HepG2 (cell line): ENCODE data around the gene STOML1. TPM values are rescaled to one million over a fixed set of nuclear protein-coding genes. Genes with fewer than 3 reads are reported as not detected.

Experiments used
- CTCF ChIP-seq: sonication (generic); formaldehyde crosslinking; IDR thresholded peaks from 2 replicates; pipeline ENCODE4 v1.5.0; 2020; ENCODE audit warnings: mild to moderate bottlenecking, missing genetic modification reagents, moderate library complexity
- DNMT1 ChIP-seq: sonication (generic); formaldehyde crosslinking; IDR thresholded peaks from 2 replicates; pipeline ENCODE4 v1.5.1; 2020; ENCODE audit warnings: mild to moderate bottlenecking, missing genetic modification reagents
- E2F5 ChIP-seq: sonication (generic); formaldehyde crosslinking; conservative IDR thresholded peaks from 2 replicates; pipeline ENCODE4 v1.4.0; 2020; ENCODE audit warnings: missing genetic modification reagents
- HNF1B ChIP-seq: sonication (generic); formaldehyde crosslinking; IDR thresholded peaks from 2 replicates; pipeline ENCODE4 v1.5.1; 2020; ENCODE audit warnings: mild to moderate bottlenecking, moderate library complexity, missing genetic modification reagents
- KMT2A ChIP-seq: sonication (generic); formaldehyde crosslinking; IDR thresholded peaks from 2 replicates; pipeline ENCODE4 v1.4.0; 2020; ENCODE audit warnings: missing genetic modification reagents
- NR0B2 ChIP-seq: sonication (generic); formaldehyde crosslinking; IDR thresholded peaks from 2 replicates; pipeline ENCODE4 v1.4.0; 2020; ENCODE audit warnings: mild to moderate bottlenecking, missing genetic modification reagents
- PCBP2 ChIP-seq: fragments of 200-400 bp; formaldehyde crosslinking; optimal IDR thresholded peaks from 2 replicates; pipeline ENCODE3; 2018; ENCODE audit warnings: low read length, low read depth; ENCODE audit not compliant: poor library complexity, severe bottlenecking
- POLR2A ChIP-seq, 2 experiments: IDR thresholded peaks; 2 replicates each; pipeline ENCODE4 v1.6.1; 2011; ENCODE audit warnings: low read depth in 2 of 2, low read length in 2 of 2, mild to moderate bottlenecking in 1 of 2, moderate library complexity in 1 of 2; ENCODE audit not compliant: insufficient read depth in 1 of 2
- POLR2AphosphoS5 ChIP-seq: IDR thresholded peaks from 2 replicates; pipeline ENCODE4 v1.6.1; 2012; ENCODE audit warnings: low read depth, low read length
- ZBTB43 ChIP-seq: sonication (generic); formaldehyde crosslinking; conservative IDR thresholded peaks from 2 replicates; pipeline ENCODE4 v1.4.0; 2020; ENCODE audit warnings: missing genetic modification reagents
- ZNF264 ChIP-seq: sonication (generic); formaldehyde crosslinking; IDR thresholded peaks from 2 replicates; pipeline ENCODE4 v1.4.0; 2020; ENCODE audit warnings: missing genetic modification reagents
- ZNF318 ChIP-seq: sonication (generic); formaldehyde crosslinking; IDR thresholded peaks from 2 replicates; pipeline ENCODE4 v1.4.0; 2020; ENCODE audit warnings: mild to moderate bottlenecking, missing genetic modification reagents
- ZNF343 ChIP-seq: sonication (generic); formaldehyde crosslinking; IDR thresholded peaks from 2 replicates; pipeline ENCODE4 v1.4.0; 2020; ENCODE audit warnings: mild to moderate bottlenecking, missing genetic modification reagents
- ZNF75D ChIP-seq: sonication (generic); formaldehyde crosslinking; IDR thresholded peaks from 2 replicates; pipeline ENCODE4 v1.8.1; 2023; ENCODE audit warnings: missing genetic modification reagents, mild to moderate bottlenecking, borderline replicate concordance
- ZNF773 ChIP-seq: sonication (generic); formaldehyde crosslinking; IDR thresholded peaks from 2 replicates; pipeline ENCODE4 v1.4.0; 2020; ENCODE audit warnings: missing genetic modification reagents, borderline replicate concordance
- polyA plus RNA-seq, 8 experiments: library from polyadenylated mRNA; depleted of rRNA in 3 of 8; stranded (reverse) in 7 of 8; unstranded in 1 of 8; fragments of >200 nt; fragmentation: Illumina TruSeq in 4 of 8; extraction: Trizol in 4 of 8; gene quantifications; 2 replicates each; pipeline versions ENCODE4 v1.2.1 to v1.2.3, GENCODE V29; 2011 to 2016; ENCODE audit warnings: low read depth in 4 of 8, missing spikeins in 1 of 8, mixed read lengths in 1 of 8; ENCODE audit not compliant: insufficient read depth in 1 of 8
- total RNA-seq, 5 experiments: library from RNA; depleted of rRNA; stranded (reverse); fragments of >200 nt; fragmentation: Illumina TruSeq; extraction: Trizol; gene quantifications; 2 replicates each; pipeline ENCODE4 v1.2.3, GENCODE V29; 2016; ENCODE audit warnings: low read depth in 1 of 5

The STOML1 gene
- total and polyA plus RNA-seq, 2 of the 13 experiments (the other 11 are each of a cell fraction or from before 2014, with no cell fraction given) = 3.5 to 3.7 TPM

- TF ChIP-seq HNF1B (CRISPR knock-in tag) (no peak), ZNF264 (no peak), POLR2AphosphoS5 (peak; percentile 79), ZBTB43 (no peak), POLR2A (IDR thresholded peaks at IDR 0.05; ENCODE audit: insufficient read depth in 1 of 2, low read depth in 2 of 2, low read length in 2 of 2) (peak; percentile 42 to 91; a peak in 3 of 4 replicates), E2F5 (CRISPR knock-in tag) (no peak), ZNF318 (no peak), ZNF343 (CRISPR knock-in tag) (no peak), KMT2A (CRISPR knock-in tag) (peak; percentile 51; the same call in 1 of the 2 replicates), DNMT1 (CRISPR knock-in tag) (no peak), PCBP2 (no peak), NR0B2 (CRISPR knock-in tag) (no peak), ZNF75D (CRISPR knock-in tag) (no peak), CTCF (CRISPR knock-in tag) (0 out of 2 replicates have a peak, but pooled peaks have one; percentile 41), ZNF773 (no peak)
Observed at GRCh38 chr15:73994413-73994883, 2.4 kb upstream of the STOML1 start, which contains the start of gene PML (continued).
